GM23338 (cell line): ENCODE measurements around the gene PRKAG1. TPM values are rescaled to one million over a fixed set of nuclear protein-coding genes. Genes with fewer than 3 reads are reported as not detected.
A peak's percentile ranks its signal among the peaks of the same experiment; 100 is the strongest.

Experiments
- ATAC-seq: fragments of 200-7000 bp; cut with Tn5 transposase; 3 replicates; pipeline ENCODE4 v1.9.1; 2020
- DNase-seq: peaks from one replicate; pipeline ENCODE4 v3.0.0-alpha.2; 2015; ENCODE audit warnings: low spot score
- H2AFZ ChIP-seq: fragments of 200-600 bp; sonication (generic); 2 replicates; pipeline ENCODE4 v1.8.0; 2016; ENCODE audit warnings: antibody characterized with exemption, mild to moderate bottlenecking, moderate library complexity
- H3F3A ChIP-seq: fragments of 200-600 bp; sonication (generic); replicated peaks from 2 replicates; pipeline ENCODE4 v1.8.0; 2017; ENCODE audit warnings: antibody characterized with exemption, mixed run types, low read depth
- H3K27ac ChIP-seq: fragments of 200-600 bp; sonication (generic); 2 replicates; pipeline ENCODE4 v1.6.1; 2016; ENCODE audit warnings: low read depth
- H3K27me3 ChIP-seq: fragments of 200-600 bp; sonication (generic); 2 replicates; pipeline ENCODE4 v1.8.0; 2016; ENCODE audit warnings: mild to moderate bottlenecking, mixed run types, moderate library complexity; ENCODE audit not compliant: insufficient read depth
- H3K36me3 ChIP-seq: fragments of 200-600 bp; sonication (generic); 2 replicates; pipeline ENCODE4 v1.8.0; 2016; ENCODE audit warnings: mild to moderate bottlenecking; ENCODE audit not compliant: insufficient read depth
- H3K4me1 ChIP-seq: fragments of 200-600 bp; sonication (generic); 2 replicates; pipeline ENCODE4 v1.8.0; 2016; ENCODE audit warnings: mild to moderate bottlenecking, moderate library complexity; ENCODE audit not compliant: insufficient read depth
- H3K4me2 ChIP-seq: fragments of 200-600 bp; sonication (generic); 2 replicates; pipeline ENCODE4 v1.7.1; 2017; ENCODE audit warnings: mixed run types
- H3K4me3 ChIP-seq: fragments of 200-600 bp; sonication (generic); 2 replicates; pipeline ENCODE4 v1.6.1; 2016; ENCODE audit warnings: mixed run types
- H3K79me2 ChIP-seq: fragments of 200-600 bp; sonication (generic); replicated peaks from 2 replicates; pipeline ENCODE4 v1.8.0; 2017; ENCODE audit warnings: mild to moderate bottlenecking; ENCODE audit not compliant: insufficient read depth
- H3K9me2 ChIP-seq: fragments of 200-600 bp; sonication (generic); 2 replicates; pipeline ENCODE4 v1.8.0; 2017; ENCODE audit not compliant: insufficient read depth
- H4K20me1 ChIP-seq: fragments of 200-600 bp; sonication (generic); replicated peaks from 2 replicates; pipeline ENCODE4 v1.8.0; 2017; ENCODE audit warnings: mild to moderate bottlenecking; ENCODE audit not compliant: insufficient read depth
- H3K27ac Mint-ChIP-seq: 2 replicates; pipeline ENCODE4 v1.8.0; 2020; ENCODE audit warnings: inconsistent platforms, mild to moderate bottlenecking, moderate library complexity, mixed read lengths
- H3K27me3 Mint-ChIP-seq: 3 replicates; pipeline ENCODE4 v1.8.0; 2022; ENCODE audit warnings: low read depth, mild to moderate bottlenecking, moderate library complexity, mixed read lengths, inconsistent platforms; ENCODE audit not compliant: insufficient read depth, poor library complexity
- H3K36me3 Mint-ChIP-seq: 3 replicates; pipeline ENCODE4 v1.8.0; 2021; ENCODE audit warnings: low read depth, mild to moderate bottlenecking, inconsistent platforms, moderate library complexity, mixed read lengths
- H3K4me1 Mint-ChIP-seq: 3 replicates; pipeline ENCODE4 v1.8.0; 2020; ENCODE audit warnings: mild to moderate bottlenecking, inconsistent platforms, mixed read lengths
- H3K4me3 Mint-ChIP-seq: 3 replicates; pipeline ENCODE4 v1.8.0; 2021; ENCODE audit warnings: moderate library complexity, mild to moderate bottlenecking, inconsistent platforms, mixed read lengths
- H3K9me3 Mint-ChIP-seq: 3 replicates; pipeline ENCODE4 v1.8.0; 2020; ENCODE audit warnings: moderate library complexity, mild to moderate bottlenecking, inconsistent platforms, mixed read lengths
- CTCF ChIP-seq, 2 experiments: fragments of 200-600 bp in 1 of 2; sonication (generic) in 1 of 2; conservative IDR thresholded peaks; 2 replicates each; pipeline versions ENCODE4 v1.5.1 to v1.6.1; 2016 to 2017; ENCODE audit warnings: antibody characterized with exemption in 2 of 2, low read depth in 2 of 2, mild to moderate bottlenecking in 2 of 2, moderate library complexity in 1 of 2
- EZH2 ChIP-seq: fragments of 200-600 bp; sonication (generic); IDR thresholded peaks from one replicate; pipeline ENCODE4 v1.8.0; 2017; ENCODE audit warnings: antibody characterized with exemption, mild to moderate bottlenecking, low read depth; ENCODE audit not compliant: unreplicated experiment
- JUNB ChIP-seq: IDR thresholded peaks from one replicate; pipeline ENCODE4 v1.6.1; 2016; ENCODE audit warnings: antibody characterized with exemption; ENCODE audit not compliant: unreplicated experiment
- NANOG ChIP-seq: IDR thresholded peaks from 2 replicates; pipeline ENCODE4 v1.6.1; 2016; ENCODE audit warnings: antibody characterized with exemption, borderline replicate concordance
- POLR2AphosphoS5 ChIP-seq: IDR thresholded peaks from 2 replicates; pipeline ENCODE4 v1.6.1; 2016; ENCODE audit warnings: antibody characterized with exemption, low read depth
- STAT1 ChIP-seq: IDR thresholded peaks from one replicate; pipeline ENCODE4 v1.6.1; 2016; ENCODE audit warnings: antibody characterized with exemption; ENCODE audit not compliant: unreplicated experiment
- ZNF114 ChIP-seq: fragments of 250-450 bp; sonication (Bioruptor Pico); IDR thresholded peaks from 2 replicates; pipeline ENCODE4 v1.5.0; 2020; ENCODE audit warnings: mild to moderate bottlenecking, moderate library complexity
- ZNF331 ChIP-seq: fragments of 250-450 bp; sonication (Bioruptor Pico); IDR thresholded peaks from 2 replicates; pipeline ENCODE4 v1.5.0; 2020; ENCODE audit warnings: low read depth, mild to moderate bottlenecking, moderate library complexity
- ZNF462 ChIP-seq: fragments of 250-450 bp; sonication (Bioruptor Pico); IDR thresholded peaks from 2 replicates; pipeline ENCODE4 v1.5.0; 2020; ENCODE audit warnings: mild to moderate bottlenecking, moderate library complexity
- polyA plus RNA-seq: library from polyadenylated mRNA; unstranded; fragments of >200 nt; fragmentation: Nextera tagmentation; extraction: Ambion mirVana; gene quantifications from 2 replicates; pipeline ENCODE4 v1.2.1, GENCODE V29; 2016
- total RNA-seq: library from RNA; depleted of rRNA; stranded (reverse); fragments of >200 nt; shearing (Covaris generic); gene quantifications from 2 replicates; pipeline ENCODE4 v1.2.3, GENCODE V29; 2014

The PRKAG1 gene
- total and polyA plus RNA-seq, 2 experiments from 2014 or later, result 19.9 to 35.4 TPM

GRCh38 chr12:48994224-48995085, 24.1 kb downstream of the PRKAG1 start:
- Mint-ChIP-seq H3K36me3 (no peaks in the 10 kb centered on the region; the same call in 2 of the 3 replicates), H3K4me1 (peaks cover 21% of the 10 kb centered on the region), H3K4me3 (0 out of 3 replicates have a peak overlapping the region, but pooled peaks have one; percentile 28), H3K9me3 (no peaks in the 10 kb centered on the region), H3K27me3 (peaks cover 54% of the 10 kb centered on the region), H3K27ac (no peak overlapping the region)
- TF ChIP-seq EZH2 (peak; percentile 50), JUNB (no peak)
- H3K27ac ChIP-seq, result no peak overlapping the region
- H3K9me2 ChIP-seq, result no peaks in the 10 kb centered on the region
- peak overlapping the region; percentile 54 for H3K4me2 ChIP-seq
- peak overlapping the region; percentile 80; the same call in 1 of the 2 replicates for H2AFZ ChIP-seq
- ATAC-seq, result no peak
- H3K27me3 ChIP-seq, result peaks cover 91% of the 10 kb centered on the region
- 0 out of 2 replicates have a peak, but pooled peaks cover 4% of the 10 kb centered on the region for H4K20me1 ChIP-seq
- no peaks in the 10 kb centered on the region for H3K36me3 ChIP-seq
- H3K79me2 ChIP-seq, result no peaks in the 10 kb centered on the region
- peak overlapping the region; percentile 44; the same call in 1 of the 2 replicates for H3K4me3 ChIP-seq
- H3F3A ChIP-seq, result peaks cover 16% of the 10 kb centered on the region; the same call in 1 of the 2 replicates
- H3K4me1 ChIP-seq, result peaks cover 7% of the 10 kb centered on the region; the same call in 1 of the 2 replicates
- DNase-seq, result peak; percentile 7

GRCh38 chr12:48993787-48994186, 24.8 kb downstream of the PRKAG1 start:
- H3F3A ChIP-seq, result peaks cover 16% of the 10 kb centered on the region; the same call in 1 of the 2 replicates
- peaks cover 20% of the 10 kb centered on the region for H3K4me1 Mint-ChIP-seq
- DNase-seq (no peak), ATAC-seq (no peak)
- no peak overlapping the region for H2AFZ ChIP-seq
- peaks cover 92% of the 10 kb centered on the region for H3K27me3 ChIP-seq
- peaks cover 7% of the 10 kb centered on the region; the same call in 1 of the 2 replicates for H3K4me1 ChIP-seq
- no peaks in the 10 kb centered on the region for H3K36me3 Mint-ChIP-seq
- no peak overlapping the region for H3K4me3 ChIP-seq
- no peaks in the 10 kb centered on the region for H3K9me2 ChIP-seq
- H3K27ac ChIP-seq, result no peak overlapping the region
- H3K36me3 ChIP-seq, result no peaks in the 10 kb centered on the region
- H3K27ac Mint-ChIP-seq, result no peak overlapping the region
- H3K4me3 Mint-ChIP-seq, result no peak overlapping the region; the same call in 2 of the 3 replicates
- no peaks in the 10 kb centered on the region for H3K9me3 Mint-ChIP-seq
- H3K27me3 Mint-ChIP-seq, result peaks cover 50% of the 10 kb centered on the region
- no peaks in the 10 kb centered on the region for H3K79me2 ChIP-seq
- 0 out of 2 replicates have a peak, but pooled peaks cover 4% of the 10 kb centered on the region for H4K20me1 ChIP-seq
- H3K4me2 ChIP-seq, result no peak overlapping the region
- no peak for TF ChIP-seq CTCF (conservative IDR thresholded peaks at IDR 0.05; ENCODE audit: low read depth in 2 of 2)
- TF ChIP-seq NANOG, result no peak
- TF ChIP-seq ZNF462 (CRISPR knock-in tag), result no peak
- TF ChIP-seq ZNF331, result no peak
- TF ChIP-seq ZNF114, result no peak
- TF ChIP-seq POLR2AphosphoS5, result no peak
- TF ChIP-seq STAT1, result no peak
